ENCODE measurements around the gene ATF5.

GRCh38 chr19:49894879-49895565, 34.0 kb upstream of the ATF5 start:
- TF ChIP-seq YY1 (IDR thresholded peaks at IDR 0.05; ENCODE audit: insufficient read depth, insufficient replicate concordance, low read depth, low read length), result no peak
- no peak for TF ChIP-seq ARNTL (CRISPR knock-in tag; IDR thresholded peaks at IDR 0.05)
- TF ChIP-seq, protein P1, sequence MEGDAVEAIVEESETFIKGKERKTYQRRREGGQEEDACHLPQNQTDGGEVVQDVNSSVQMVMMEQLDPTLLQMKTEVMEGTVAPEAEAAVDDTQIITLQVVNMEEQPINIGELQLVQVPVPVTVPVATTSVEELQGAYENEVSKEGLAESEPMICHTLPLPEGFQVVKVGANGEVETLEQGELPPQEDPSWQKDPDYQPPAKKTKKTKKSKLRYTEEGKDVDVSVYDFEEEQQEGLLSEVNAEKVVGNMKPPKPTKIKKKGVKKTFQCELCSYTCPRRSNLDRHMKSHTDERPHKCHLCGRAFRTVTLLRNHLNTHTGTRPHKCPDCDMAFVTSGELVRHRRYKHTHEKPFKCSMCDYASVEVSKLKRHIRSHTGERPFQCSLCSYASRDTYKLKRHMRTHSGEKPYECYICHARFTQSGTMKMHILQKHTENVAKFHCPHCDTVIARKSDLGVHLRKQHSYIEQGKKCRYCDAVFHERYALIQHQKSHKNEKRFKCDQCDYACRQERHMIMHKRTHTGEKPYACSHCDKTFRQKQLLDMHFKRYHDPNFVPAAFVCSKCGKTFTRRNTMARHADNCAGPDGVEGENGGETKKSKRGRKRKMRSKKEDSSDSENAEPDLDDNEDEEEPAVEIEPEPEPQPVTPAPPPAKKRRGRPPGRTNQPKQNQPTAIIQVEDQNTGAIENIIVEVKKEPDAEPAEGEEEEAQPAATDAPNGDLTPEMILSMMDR (CRISPR knock-in tag; IDR thresholded peaks at IDR 0.05), result no peak
- no peak for TF ChIP-seq DPF2 (CRISPR knock-in tag; IDR thresholded peaks at IDR 0.05; ENCODE audit: borderline replicate concordance, low read depth)
- no peak for TF ChIP-seq ZNF253 (CRISPR knock-in tag; IDR thresholded peaks at IDR 0.05; ENCODE audit: borderline replicate concordance)
- TF ChIP-seq CENPT (CRISPR knock-in tag; IDR thresholded peaks at IDR 0.05; ENCODE audit: low read depth), result no peak
- no peak for TF ChIP-seq POLR2AphosphoS2 (IDR thresholded peaks at IDR 0.05; ENCODE audit: low read depth, low read length)
- no peak for TF ChIP-seq ZBTB39 (CRISPR knock-in tag; IDR thresholded peaks at IDR 0.05)
